IPS-NIHi11 (cell line): ENCODE data around the gene CBR4.
"Not testable (repeated sequence)": the region's sequence is repeated elsewhere in the genome, so short reads cannot be mapped to it uniquely, and the experiment has no call there.

Experiments used
- DNase-seq: peaks from one replicate; pipeline ENCODE4 v3.0.0; 2012; ENCODE audit warnings: mixed read lengths, low spot score

CBR4 gene

GRCh38 chr4:168993714-168994510 is 16.1 kb downstream of the CBR4 start:
- DNase-seq = no peak

DNA sequence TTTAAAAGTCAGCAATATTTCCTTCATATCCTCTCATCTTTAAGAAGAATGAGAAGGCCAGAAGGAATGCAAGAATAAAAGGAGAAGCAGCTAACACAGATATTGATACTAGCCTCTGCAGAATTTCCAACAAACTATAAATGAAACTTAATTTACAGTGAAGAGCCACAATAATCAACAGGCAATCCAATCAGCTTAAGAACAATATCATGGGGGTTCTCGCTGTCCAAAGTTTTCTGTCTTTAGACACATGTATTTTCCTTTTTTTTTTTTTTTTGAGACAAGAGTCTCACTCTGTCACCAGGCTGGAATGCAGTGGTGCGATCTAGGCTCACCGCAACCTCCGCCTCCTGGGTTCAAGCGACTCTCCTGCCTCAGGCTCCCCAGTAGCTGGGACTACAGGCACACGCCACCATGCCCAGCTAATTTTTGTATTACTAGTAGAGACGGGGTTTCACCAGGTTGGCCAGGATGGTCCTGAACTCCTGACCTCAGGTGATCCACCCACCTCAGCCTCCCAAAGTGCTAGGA is 17.0 kb downstream of the CBR4 start:
- not testable (repeated sequence) for DNase-seq

DNA sequence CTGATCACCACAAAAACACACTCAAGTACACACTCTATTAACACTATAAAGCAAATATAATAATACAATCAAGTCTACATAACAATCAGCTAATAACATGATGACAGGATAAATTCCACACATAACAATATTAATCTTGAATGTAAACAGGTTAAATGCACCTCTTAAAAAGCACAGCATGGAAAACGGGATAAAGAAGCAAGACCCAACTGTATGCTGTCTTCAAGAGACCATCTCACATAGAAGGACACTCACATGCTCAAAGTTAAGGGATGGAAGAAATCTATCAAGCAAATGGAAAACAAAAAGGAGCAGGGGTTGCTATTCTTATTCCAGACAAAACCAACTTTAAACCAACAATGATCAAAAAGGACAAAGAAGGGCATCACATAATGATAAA is 28.1 kb downstream of the CBR4 start:
- no peak for DNase-seq

DNA sequence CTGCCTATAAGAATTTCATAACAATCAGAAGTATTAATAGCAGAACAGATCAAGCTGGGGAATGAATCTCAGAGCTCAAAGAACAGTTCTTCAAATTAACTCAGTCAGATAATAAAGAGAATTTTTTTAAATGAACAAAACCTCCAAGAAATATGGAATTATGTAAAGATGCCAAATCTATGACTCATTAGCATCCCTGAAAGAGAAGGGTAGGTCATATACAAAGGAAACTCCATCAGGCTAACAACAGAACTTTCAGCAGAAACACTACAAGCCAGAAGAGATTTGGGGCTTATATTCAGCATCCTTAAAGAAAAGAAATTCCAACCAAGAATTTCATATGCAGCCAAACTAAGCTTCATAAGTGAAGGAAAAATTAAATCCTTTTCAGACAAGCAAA is 28.6 kb downstream of the CBR4 start:
- DNase-seq = no peak

GRCh38 chr4:168979338-168979737 is 30.7 kb downstream of the CBR4 start:
- DNase-seq = no peak

GRCh38 chr4:168978001-168978700 is 31.9 kb downstream of the CBR4 start:
- DNase-seq = no peak

- no peak for DNase-seq
Observed at GRCh38 chr4:168972596-168972995, 37.5 kb downstream of the CBR4 start.

DNA sequence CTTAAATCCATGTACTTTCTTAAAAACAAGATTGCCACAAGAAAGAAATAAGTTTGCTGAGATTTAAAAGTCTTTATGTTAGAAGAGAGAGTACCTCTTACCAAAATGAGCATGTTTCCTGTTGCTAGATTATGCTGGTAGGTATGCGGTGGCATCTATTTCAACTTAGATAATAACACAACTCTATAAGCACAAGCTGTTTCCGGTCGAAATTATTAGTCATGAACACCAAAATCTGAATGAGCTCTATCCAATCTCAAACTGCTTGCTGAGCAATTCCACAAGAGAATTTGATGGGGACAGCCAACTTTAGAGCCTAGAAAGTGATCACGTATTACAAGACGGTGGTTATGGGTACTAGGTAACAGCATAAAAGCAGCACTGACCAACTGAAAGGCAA is 49.3 kb downstream of the CBR4 start:
- no peak for DNase-seq

DNA sequence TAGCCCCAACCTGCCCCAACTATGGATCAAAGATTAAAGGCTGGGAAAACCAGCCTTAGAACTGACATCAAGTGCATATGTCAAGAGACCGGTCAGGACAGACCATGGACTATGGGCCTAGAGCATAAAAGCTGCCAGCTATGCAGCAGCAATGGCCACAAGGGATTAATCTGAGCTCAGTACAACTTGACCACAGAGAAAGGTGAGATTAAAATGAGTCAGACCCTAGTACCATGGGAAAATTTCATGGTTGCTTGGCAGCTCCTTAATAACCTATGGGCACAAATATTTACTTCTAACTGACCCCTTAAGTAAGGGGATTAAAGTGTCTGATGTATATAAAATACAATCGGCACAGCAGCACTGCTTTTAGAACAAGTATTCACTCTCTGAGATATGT is 54.4 kb downstream of the CBR4 start:
- no peak for DNase-seq

- DNase-seq = not testable (repeated sequence)
Observed at GRCh38 chr4:168952821-168953246, 57.2 kb downstream of the CBR4 start.

GRCh38 chr4:168945291-168945690 is 64.8 kb downstream of the CBR4 start:
- no peak for DNase-seq

GRCh38 chr4:168942985-168943384 is 67.1 kb downstream of the CBR4 start:
- DNase-seq = peak; percentile 57
